OCI-LY7 (cell line): Measurements from ENCODE around the gene ACER1. TPM values are rescaled to one million over a fixed set of nuclear protein-coding genes. Genes with fewer than 3 reads are reported as not detected.

Experiments
- BruUV-seq: library from RNA; stranded (reverse); fragments of 400-500 nt; replicated peaks from 2 replicates; lab custom pipeline; 2021; lab: Mats Ljungman, UMichigan
- CTCF ChIA-PET: fragments of 300-600 bp; sonication (Branson Sonifier 250); formaldehyde crosslinking; loops from one replicate; lab custom pipeline; 2022; ENCODE audit warnings: antibody characterized with exemption; ENCODE audit not compliant: unreplicated experiment; lab: Charles Lee
- POLR2A ChIA-PET: fragments of 300-600 bp; sonication (Branson Sonifier 250); formaldehyde crosslinking; loops from one replicate; lab custom pipeline; 2022; ENCODE audit warnings: antibody characterized with exemption; lab: Charles Lee
- DNase-seq: peaks from one replicate; pipeline ENCODE4 v3.0.0-alpha.2; 2015; ENCODE audit warnings: low spot score
- H2AFZ ChIP-seq: fragments of 200-600 bp; sonication (generic), shearing (Covaris generic); 2 replicates; pipeline ENCODE4 v1.6.1; 2014; ENCODE audit warnings: mild to moderate bottlenecking, antibody characterized with exemption, low read length, moderate library complexity
- H3K27ac ChIP-seq: fragments of 200-600 bp; sonication (generic); 2 replicates; pipeline ENCODE4 v1.5.1; 2014; ENCODE audit warnings: mixed run types, low read depth, mild to moderate bottlenecking, moderate library complexity, low read length, inconsistent platforms; ENCODE audit not compliant: poor library complexity, severe bottlenecking
- H3K36me3 ChIP-seq: fragments of 200-600 bp; sonication (generic); 2 replicates; pipeline ENCODE4 v1.6.1; 2014; ENCODE audit warnings: mild to moderate bottlenecking, antibody characterized with exemption, low read length, moderate library complexity, mixed read lengths; ENCODE audit not compliant: insufficient read depth
- H3K4me1 ChIP-seq: fragments of 200-600 bp; sonication (generic); 2 replicates; pipeline ENCODE4 v1.5.1; 2014; ENCODE audit warnings: mild to moderate bottlenecking, low read length; ENCODE audit not compliant: insufficient read depth, poor library complexity, severe bottlenecking
- H3K4me2 ChIP-seq: fragments of 200-600 bp; sonication (generic); 2 replicates; pipeline ENCODE4 v1.6.1; 2014; ENCODE audit warnings: mild to moderate bottlenecking, low read length
- H3K4me3 ChIP-seq: fragments of 200-600 bp; sonication (generic); 2 replicates; pipeline ENCODE4 v1.5.1; 2014; ENCODE audit warnings: mild to moderate bottlenecking, low read depth, low read length; ENCODE audit not compliant: poor library complexity, severe bottlenecking
- H3K79me2 ChIP-seq: fragments of 200-600 bp; sonication (generic); 2 replicates; pipeline ENCODE4 v1.6.1; 2016; ENCODE audit warnings: low read depth, mild to moderate bottlenecking, low read length, moderate library complexity, mixed read lengths; ENCODE audit not compliant: insufficient read depth
- H3K9me2 ChIP-seq: fragments of 200-600 bp; sonication (generic); 2 replicates; pipeline ENCODE4 v1.6.1; 2016; ENCODE audit warnings: mild to moderate bottlenecking, low read length, mixed read lengths; ENCODE audit not compliant: insufficient read depth
- H3K9me3 ChIP-seq: fragments of 200-600 bp; sonication (generic); 2 replicates; pipeline ENCODE4 v1.6.1; 2014; ENCODE audit warnings: mild to moderate bottlenecking, mixed run types, low read length, mixed read lengths
- H4K20me1 ChIP-seq: fragments of 200-600 bp; sonication (generic); 2 replicates; pipeline ENCODE4 v1.6.1; 2014; ENCODE audit warnings: mild to moderate bottlenecking, antibody characterized with exemption, low read length, moderate library complexity, mixed read lengths; ENCODE audit not compliant: insufficient read depth
- EZH2phosphoT487 ChIP-seq: fragments of 200-600 bp; sonication (generic); IDR thresholded peaks from 2 replicates; pipeline ENCODE4 v1.6.1; 2018; ENCODE audit warnings: low read depth, borderline replicate concordance, mild to moderate bottlenecking, mixed run types, antibody characterized with exemption, low read length, moderate library complexity, mixed read lengths
- intact Hi-C: fragments of 100-400 bp; cut with micrococcal nuclease; formaldehyde crosslinking; loops from one replicate; pipeline ENCODE4 v1.10.0; 2022; ENCODE audit not compliant: unreplicated experiment
- total RNA-seq, 2 experiments: library from RNA; depleted of rRNA in 1 of 2; stranded (reverse); fragments of >200 nt in 1 of 2; shearing (Covaris generic) in 1 of 2; gene quantifications; 2 replicates each; pipeline ENCODE4 v1.2.3, GENCODE V29; 2014 to 2022
- TF ChIP-seq, protein P1 (sequence below): fragments of 200-600 bp; sonication (generic); conservative IDR thresholded peaks from 2 replicates; pipeline ENCODE4 v1.5.1; 2014; ENCODE audit warnings: mild to moderate bottlenecking, antibody characterized with exemption, low read length, moderate library complexity, mixed read lengths

The ACER1 gene
- total RNA-seq, 2 experiments from 2014 or later = not detected

DNA sequence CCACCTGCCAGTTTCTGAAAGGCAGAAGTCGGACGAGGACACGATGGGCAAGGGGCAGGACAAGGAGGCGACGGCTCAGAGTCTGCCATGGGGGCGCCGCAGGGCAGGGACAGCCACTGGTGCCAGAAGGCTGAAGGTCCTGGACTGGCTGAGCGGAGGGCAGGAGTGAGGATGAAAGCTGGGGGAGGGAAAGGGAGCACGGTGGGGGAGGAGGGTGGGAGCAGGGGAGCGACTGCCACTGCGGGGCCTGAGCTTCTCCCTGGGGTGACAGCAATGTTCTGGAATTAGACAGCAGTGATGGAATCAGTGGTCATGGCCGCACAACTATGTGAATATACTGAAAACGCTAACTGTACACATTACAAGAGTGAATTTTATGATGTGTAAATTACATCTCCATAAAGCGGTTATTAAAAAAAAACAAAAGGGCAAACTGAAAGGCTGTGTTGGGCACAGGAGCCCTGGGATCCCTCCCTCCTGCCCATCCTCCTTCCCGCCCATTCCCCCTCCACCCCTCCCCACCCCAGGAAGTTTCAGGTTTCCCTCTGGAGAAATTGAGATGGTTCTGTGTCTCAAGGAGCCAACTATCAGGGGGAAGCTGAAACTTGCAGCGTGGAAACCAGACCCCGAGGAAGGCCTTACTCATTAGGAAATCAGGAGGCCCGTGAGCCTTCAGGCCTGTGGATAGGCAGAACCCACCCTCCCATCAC, 69.5 kb downstream of the ACER1 start:
- TF ChIP-seq EZH2phosphoT487 = no peak
- TF ChIP-seq, protein P1, sequence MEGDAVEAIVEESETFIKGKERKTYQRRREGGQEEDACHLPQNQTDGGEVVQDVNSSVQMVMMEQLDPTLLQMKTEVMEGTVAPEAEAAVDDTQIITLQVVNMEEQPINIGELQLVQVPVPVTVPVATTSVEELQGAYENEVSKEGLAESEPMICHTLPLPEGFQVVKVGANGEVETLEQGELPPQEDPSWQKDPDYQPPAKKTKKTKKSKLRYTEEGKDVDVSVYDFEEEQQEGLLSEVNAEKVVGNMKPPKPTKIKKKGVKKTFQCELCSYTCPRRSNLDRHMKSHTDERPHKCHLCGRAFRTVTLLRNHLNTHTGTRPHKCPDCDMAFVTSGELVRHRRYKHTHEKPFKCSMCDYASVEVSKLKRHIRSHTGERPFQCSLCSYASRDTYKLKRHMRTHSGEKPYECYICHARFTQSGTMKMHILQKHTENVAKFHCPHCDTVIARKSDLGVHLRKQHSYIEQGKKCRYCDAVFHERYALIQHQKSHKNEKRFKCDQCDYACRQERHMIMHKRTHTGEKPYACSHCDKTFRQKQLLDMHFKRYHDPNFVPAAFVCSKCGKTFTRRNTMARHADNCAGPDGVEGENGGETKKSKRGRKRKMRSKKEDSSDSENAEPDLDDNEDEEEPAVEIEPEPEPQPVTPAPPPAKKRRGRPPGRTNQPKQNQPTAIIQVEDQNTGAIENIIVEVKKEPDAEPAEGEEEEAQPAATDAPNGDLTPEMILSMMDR = no peak
- BruUV-seq = no TSS peak
- no peak overlapping the region for H3K4me3 ChIP-seq
- H3K4me2 ChIP-seq = no peak overlapping the region
- H3K9me3 ChIP-seq = no peaks in the 10 kb centered on the region
- no peak for DNase-seq
- H3K27ac ChIP-seq = no peak overlapping the region
- ChIA-PET CTCF (no interaction called here), POLR2A (no interaction called here)
- H3K36me3 ChIP-seq = peaks cover 92% of the 10 kb centered on the region
- peaks cover 10% of the 10 kb centered on the region; the same call in 1 of the 2 replicates for H3K79me2 ChIP-seq
- H4K20me1 ChIP-seq = no peaks in the 10 kb centered on the region; the same call in 1 of the 2 replicates
- no peaks in the 10 kb centered on the region for H3K9me2 ChIP-seq
- H3K4me1 ChIP-seq = no peaks in the 10 kb centered on the region
- H2AFZ ChIP-seq = no peak overlapping the region
- intact Hi-C loops = no loop called here

DNA sequence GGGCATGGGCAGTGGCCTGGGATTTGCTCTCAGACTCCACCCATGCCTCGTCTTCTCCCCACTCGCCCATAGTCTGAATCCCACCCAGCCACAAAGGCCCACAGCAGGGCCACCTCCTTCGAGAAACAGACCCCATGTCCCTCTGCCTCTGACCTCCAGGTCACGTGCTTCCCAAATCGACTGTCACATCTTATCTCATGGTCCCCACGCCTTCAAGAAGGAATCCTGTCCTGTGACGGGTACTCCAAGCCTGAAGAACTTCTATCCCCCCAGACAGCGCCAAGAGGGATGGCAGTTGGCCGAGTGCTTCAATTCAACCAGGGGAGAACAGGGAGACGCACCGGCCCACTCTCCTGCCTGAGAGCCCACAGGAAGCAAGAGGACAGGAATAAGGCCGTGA, 70.1 kb downstream of the ACER1 start:
- Histone ChIP-seq H3K4me1 (peaks cover under 1% of the 10 kb centered on the region), H3K79me2 (peaks cover 10% of the 10 kb centered on the region; the same call in 1 of the 2 replicates), H3K9me2 (no peaks in the 10 kb centered on the region), H3K36me3 (peaks cover 92% of the 10 kb centered on the region), H3K9me3 (no peaks in the 10 kb centered on the region), H4K20me1 (no peaks in the 10 kb centered on the region; the same call in 1 of the 2 replicates), H2AFZ (no peak overlapping the region), H3K27ac (no peak overlapping the region), H3K4me2 (no peak overlapping the region), H3K4me3 (no peak overlapping the region)
- no peak for DNase-seq
- ChIA-PET CTCF (no interaction called here), POLR2A (no interaction called here)
- intact Hi-C loops = no loop called here
- no TSS peak for BruUV-seq
- TF ChIP-seq, protein P1 = no peak
- TF ChIP-seq EZH2phosphoT487 = no peak

DNA sequence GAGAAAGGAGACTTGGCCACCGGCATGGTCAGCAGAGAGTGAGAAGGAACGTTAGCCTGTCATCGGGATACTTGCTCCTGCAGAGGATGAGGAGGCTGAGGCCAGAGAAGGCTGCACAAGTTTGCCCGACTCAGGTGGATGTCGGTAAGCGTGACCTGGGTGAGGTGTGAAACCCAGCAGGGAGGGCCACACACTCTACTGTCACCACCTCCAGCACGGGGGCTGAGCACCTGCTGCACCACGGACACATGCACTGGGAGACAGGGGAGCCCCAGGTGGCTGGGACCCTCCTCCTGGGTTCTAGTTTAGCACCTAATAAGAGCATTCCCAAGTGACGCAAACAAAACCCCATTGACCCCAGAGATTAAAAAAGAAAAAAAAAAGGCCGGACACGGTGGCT, 70.9 kb downstream of the ACER1 start:
- CTCF ChIA-PET = no interaction called here
- peaks cover 92% of the 10 kb centered on the region for H3K36me3 ChIP-seq
- H3K4me2 ChIP-seq = no peak overlapping the region
- H3K4me1 ChIP-seq = peaks cover 8% of the 10 kb centered on the region
- H3K9me2 ChIP-seq = no peaks in the 10 kb centered on the region
- no peak for DNase-seq
- H2AFZ ChIP-seq = no peak overlapping the region
- H3K79me2 ChIP-seq = peaks cover 17% of the 10 kb centered on the region; the same call in 1 of the 2 replicates
- no peak overlapping the region for H3K27ac ChIP-seq
- POLR2A ChIA-PET = no interaction called here
- no peaks in the 10 kb centered on the region; the same call in 1 of the 2 replicates for H4K20me1 ChIP-seq
- no peak overlapping the region for H3K4me3 ChIP-seq
- no peaks in the 10 kb centered on the region for H3K9me3 ChIP-seq
- no TSS peak for BruUV-seq
- TF ChIP-seq, protein P1 = no peak
- TF ChIP-seq EZH2phosphoT487 = no peak
- intact Hi-C loops = no loop called here
